ENCODE results near the gene PRELID3B.
"Not testable (repeated sequence)": the region's sequence is repeated elsewhere in the genome, so short reads cannot be mapped to it uniquely, and the experiment has no call there.

Gene PRELID3B

DNA sequence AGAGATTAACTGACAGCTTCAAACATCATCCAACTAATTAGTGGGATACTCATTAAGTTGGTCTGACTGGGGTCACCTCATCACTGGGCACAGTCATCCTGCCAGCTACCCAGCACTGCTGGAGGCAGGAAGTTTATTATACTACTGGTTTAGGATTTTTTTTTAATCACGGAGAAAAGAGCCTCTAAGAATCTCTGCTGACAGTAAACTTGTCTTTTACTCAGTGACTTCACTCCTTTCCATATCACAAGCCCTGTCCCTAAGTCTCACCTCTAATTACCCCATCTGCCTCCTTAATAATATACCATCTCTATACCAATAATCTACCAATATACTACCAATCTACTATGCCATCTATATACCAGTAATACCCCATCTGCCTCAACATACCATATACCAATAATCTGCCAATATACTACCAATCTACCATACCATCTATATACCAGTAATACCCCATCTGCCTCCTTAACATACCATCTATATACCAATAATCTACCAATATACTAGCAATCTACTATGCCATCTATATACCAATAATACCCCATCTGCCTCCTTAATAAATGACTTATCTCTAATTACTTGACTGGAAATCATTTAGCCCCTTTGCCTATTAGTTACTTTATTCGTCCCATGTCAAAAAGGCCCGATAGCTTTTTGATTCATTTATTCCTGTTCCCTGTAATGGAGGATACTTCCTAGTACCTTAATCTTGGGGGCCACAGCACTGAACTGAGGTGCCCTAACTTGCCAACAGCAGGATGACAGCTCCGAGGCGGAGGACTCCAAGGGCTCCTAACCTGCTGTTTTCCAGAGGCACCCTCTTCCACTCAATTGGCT, 15.5 kb downstream of the PRELID3B start:
- no peak for DNase-seq (ENCODE audit: low read depth in 1 of 2, low spot score in 1 of 2)

DNA sequence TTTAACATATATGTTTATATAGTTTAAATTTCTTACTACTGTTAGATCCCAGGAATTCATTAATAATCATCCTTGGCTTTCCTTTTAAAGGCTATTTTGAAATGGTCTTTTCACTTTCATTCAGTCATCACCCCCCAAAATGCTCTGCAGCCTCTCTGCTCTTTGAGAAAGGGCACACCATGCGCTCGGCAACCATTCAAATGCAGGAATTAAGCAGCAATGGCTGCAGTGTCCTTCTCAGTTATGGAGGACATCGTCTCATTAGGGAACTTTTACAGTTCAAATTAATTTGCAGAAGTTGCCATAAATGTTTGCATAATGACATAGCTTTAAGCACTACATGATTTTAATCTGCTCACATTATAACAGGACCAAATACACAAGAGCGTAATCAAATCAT, 17.1 kb downstream of the PRELID3B start:
- no peak for DNase-seq (ENCODE audit: low read depth in 1 of 2, low spot score in 1 of 2)

DNA sequence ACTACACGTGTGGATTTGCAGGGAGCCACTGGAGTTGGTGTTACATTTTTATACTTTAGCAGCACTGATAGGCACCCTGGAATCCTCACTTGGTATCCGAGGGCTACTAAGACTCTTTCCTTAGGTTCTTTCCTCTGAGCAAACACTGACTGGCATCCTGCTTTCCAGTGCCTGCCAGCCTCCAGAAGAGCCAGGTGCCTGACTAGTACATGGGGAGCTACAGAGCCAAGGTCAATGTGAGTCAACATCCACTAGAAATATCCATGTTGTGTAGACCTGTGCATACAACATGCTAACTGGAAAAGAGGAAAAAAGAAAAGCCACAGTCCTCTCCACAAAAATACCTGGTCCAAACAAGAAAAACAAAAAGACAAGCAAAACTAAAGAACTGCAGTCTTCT, 17.5 kb downstream of the PRELID3B start:
- no peak for DNase-seq (ENCODE audit: low read depth in 1 of 2, low spot score in 1 of 2)

DNA sequence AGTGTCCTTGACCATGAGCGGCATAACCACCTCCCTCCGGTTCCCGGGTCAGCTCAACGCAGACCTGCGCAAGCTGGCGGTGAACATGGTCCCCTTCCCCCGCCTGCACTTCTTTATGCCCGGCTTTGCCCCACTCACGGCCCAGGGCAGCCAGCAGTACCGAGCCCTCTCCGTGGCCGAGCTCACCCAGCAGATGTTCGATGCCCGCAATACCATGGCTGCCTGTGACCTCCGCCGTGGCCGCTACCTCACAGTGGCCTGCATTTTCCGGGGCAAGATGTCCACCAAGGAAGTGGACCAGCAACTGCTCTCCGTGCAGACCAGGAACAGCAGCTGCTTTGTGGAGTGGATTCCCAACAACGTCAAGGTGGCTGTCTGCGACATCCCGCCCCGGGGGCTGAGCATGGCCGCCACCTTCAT, 18.5 kb downstream of the PRELID3B start:
- no peak for DNase-seq (ENCODE audit: low read depth in 1 of 2, low spot score in 1 of 2)

DNA sequence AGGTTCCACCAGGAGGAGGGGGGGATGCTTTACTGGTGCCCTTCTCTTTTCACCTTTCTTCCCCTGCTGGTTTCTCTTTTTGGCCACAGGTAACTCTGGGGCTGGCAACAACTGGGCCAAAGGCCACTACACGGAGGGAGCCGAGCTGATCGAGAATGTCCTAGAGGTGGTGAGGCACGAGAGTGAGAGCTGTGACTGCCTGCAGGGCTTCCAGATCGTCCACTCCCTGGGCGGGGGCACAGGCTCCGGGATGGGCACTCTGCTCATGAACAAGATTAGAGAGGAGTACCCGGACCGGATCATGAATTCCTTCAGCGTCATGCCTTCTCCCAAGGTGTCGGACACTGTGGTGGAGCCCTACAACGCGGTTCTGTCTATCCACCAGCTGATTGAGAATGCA, 19.0 kb downstream of the PRELID3B start:
- DNase-seq (ENCODE audit: low read depth in 1 of 2, low spot score in 1 of 2) = no peak

DNA sequence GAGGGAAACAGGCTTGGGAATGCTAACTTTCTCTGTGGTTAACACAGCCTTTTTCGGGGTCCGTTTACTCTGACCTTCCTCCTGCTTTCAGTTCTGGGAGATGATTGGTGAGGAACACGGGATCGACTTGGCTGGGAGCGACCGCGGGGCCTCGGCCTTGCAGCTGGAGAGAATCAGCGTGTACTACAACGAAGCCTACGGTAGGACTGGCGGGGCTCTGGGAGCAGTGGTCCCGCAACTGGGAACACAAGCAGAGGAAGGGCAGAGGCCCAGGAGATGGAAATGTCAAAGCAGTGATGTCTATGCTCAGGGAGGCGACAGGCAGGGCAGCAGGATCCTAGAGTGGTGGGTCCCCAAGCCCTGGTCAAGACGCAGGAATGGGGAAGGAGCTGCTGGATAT, 19.8 kb downstream of the PRELID3B start:
- DNase-seq (ENCODE audit: low read depth in 1 of 2, low spot score in 1 of 2) = no peak

DNA sequence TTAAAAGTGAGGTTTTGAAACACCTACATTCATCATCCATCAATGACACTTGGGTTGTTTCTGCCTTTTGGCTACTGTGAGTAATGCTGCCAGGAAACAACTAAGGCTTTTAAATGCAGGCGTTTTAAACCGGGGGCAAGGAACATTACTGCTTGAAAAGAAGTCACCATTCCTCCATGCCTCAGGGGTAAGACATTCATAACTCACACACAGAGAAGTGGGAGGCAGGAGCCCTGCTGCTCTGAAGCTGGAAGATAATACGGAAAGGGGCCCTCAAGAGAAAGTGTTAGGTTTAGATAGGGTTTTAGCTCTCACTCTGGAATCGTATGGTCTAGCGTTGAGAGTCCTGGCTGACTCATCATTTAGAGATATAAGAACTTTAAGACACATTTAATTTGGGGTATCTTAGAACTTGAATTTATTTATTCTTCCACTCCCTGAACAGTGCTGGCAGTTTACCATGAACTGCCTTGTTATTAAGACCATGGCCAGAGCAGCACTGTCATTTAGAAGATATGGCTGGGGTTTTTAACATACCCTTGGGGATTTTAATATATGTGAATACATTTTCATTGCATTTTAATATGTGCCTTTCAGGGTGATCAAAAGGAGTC, 21.5 kb downstream of the PRELID3B start:
- no peak for DNase-seq (ENCODE audit: low read depth in 1 of 2, low spot score in 1 of 2)

DNA sequence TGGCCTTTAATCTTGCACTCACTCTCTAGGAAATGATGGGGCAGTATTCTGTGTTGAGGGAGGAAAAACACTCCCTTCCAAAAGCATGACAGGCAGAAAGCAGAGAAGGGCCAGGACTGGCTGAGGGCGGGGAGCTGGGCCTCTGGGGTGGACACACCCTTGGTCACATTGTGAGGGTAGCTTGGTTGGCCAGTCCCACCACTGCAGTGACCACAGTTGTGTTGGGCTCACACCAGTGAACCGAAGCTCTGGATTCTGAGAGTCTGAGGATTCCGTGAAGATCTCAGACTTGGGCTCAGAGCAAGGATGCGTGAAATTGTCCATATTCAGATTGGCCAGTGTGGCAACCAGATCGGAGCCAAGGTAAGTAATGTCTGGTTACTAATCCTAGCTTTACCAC, 23.4 kb downstream of the PRELID3B start, which contains the start of gene TUBB1:
TSS of gene TUBB1 (plus strand) at position 213 of the 400 bp plus-strand sequence. CDS start at position 307, 94 bp downstream.
- DNase-seq (ENCODE audit: low read depth in 1 of 2, low spot score in 1 of 2) = no peak

DNA sequence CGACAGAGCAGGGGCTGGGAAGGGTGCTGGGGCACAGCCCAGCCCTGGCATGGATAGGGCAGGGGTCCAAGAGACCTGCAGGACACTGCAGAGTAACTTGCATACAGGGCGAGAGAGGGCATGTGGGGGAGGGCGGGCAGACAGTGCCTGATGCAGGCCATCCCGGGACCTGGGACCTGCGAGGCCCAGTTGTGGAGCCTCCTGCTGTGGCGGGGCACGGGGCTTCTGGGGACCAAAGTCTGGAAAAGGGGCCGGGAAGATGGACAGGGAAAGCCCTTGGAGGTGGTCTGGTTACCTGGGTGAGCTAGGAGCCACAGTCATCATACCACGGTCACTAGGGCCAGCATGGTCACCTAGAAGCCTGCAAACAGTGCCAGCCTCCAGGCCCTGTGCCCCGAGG, 23.8 kb downstream of the PRELID3B start:
- no peak for DNase-seq (ENCODE audit: low read depth in 1 of 2, low spot score in 1 of 2)

DNA sequence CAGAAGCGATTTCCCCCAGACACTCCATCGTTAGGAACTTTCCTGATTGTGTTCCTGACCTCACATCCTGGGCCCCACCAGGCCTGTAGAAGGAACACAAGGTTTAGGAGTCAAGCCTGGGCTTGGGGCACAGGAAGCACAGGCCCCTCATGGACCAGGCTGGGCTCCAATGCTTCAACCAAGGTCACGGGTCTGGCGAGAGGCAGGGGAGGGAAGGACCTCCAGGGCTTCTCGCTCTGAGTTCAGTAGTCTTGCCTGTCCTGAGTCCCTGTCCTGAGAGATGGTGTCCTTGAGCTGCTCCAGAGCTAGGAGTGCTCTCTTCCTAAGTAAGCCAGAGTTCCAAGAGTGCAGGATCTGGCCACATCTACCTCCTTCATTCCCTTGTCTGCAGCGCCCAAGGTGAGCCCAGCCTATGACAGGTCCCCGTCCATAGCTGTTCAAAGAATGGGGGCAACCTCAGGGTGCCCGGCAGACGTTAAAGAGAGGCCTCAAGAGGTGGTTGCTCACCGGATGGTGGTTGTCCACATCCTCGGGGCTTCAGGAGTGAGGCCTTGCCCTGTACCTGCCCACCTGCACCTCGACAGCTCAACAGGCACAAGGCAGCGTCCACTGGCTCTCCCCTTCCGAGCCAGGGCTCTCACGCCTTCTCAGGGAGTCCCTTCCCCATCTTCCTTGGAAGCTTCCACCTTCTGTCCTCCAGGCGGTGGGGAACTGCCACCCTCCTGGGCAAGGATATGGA, 24.9 kb downstream of the PRELID3B start:
- DNase-seq (ENCODE audit: low read depth in 1 of 2, low spot score in 1 of 2) = no peak

DNA sequence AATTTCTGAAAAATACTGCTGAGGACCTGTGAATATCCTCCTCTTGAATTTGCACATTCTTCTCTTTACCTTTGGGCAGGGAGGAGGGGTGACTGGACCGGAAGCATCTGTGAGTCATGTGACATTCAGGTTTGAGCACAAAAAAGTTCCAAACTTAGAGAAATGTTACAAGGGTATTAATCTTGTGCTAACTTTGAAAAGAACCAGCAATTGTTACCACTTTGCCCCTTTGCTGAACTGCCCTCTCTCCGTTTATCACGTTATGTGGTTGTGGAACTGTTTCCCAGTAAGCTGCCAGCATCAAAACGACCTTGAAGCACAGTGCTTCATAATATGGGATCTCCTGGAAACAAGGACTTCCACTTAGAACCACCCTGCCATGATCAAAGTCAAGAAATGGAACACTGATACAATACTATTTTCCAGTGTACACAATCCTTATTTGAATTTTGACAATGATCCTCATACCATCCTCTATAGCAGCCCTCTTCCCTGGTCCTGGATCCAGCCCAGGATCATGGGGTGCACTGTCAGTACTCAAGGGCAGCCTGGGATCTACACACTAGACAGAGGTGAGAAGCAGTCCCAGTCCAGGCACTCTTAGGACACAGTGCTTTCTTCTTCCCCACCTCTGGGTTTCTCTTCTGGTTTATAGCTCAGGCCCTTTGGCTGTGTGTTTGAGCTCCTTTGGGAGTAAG, 25.6 kb downstream of the PRELID3B start:
- no peak for DNase-seq (ENCODE audit: low read depth in 1 of 2, low spot score in 1 of 2)

DNA sequence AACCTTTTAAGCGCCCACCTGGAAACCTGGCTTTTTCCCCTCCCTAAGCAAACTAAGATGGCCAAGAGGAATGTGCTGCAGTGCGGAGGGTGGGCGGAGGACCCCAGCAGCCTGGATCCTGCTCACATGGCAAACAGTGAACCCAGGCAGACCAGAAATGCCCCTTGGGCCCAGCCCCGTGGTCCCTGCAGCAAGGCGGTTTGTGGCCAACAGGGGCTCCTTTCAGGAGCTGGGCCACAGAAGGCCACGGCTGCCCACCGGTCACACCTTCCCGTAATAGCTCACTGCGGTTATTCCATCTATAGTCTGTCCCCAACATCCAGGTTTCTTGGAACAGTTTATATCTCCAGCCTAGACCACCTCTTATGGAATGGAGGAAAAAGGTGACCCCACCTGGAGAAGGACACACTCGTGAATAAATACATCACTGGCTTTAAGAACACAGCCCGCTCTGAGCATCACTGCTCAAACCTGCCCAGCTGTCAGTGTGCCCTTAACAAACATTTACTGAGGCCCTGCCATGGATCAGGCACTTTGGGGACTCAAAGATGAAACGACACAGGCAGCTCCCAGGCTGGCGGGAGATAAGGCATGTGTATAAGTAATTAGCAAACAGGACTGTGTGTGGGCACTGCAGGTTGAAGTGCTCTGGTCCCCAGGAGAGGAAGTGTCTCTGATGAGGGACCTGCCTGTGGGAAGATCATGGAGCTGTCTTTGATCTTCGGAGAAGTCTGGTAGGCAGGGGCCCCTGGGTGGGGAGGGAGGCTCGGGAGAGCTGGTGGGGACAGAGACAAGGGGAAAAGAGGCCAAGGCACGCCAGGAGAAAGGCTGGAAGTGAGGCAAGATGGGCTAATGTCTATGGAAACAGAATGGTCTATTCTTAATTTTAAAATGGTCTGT, 26.5 kb downstream of the PRELID3B start:
- no peak for DNase-seq (ENCODE audit: low read depth in 1 of 2, low spot score in 1 of 2)

DNA sequence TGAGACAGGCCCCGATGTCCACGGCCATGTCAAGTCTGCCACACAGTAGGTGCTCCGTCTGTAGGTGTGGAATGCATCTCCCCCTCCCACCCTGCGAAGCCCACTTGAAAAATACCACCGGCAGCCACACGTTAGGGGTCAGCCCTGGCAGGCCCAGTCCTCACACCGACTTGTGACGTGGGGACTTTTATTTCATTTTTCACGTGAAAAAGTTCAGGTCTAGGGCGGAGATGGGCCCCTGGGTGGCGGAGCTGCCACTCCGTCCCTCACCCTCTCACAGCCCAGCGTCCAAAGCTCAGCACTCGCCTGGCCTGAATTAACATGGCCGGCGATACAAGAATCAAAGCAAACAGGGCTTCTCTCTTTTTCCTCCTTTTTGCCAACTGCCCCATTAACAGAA, 27.2 kb downstream of the PRELID3B start:
- no peak for DNase-seq (ENCODE audit: low read depth in 1 of 2, low spot score in 1 of 2)

DNA sequence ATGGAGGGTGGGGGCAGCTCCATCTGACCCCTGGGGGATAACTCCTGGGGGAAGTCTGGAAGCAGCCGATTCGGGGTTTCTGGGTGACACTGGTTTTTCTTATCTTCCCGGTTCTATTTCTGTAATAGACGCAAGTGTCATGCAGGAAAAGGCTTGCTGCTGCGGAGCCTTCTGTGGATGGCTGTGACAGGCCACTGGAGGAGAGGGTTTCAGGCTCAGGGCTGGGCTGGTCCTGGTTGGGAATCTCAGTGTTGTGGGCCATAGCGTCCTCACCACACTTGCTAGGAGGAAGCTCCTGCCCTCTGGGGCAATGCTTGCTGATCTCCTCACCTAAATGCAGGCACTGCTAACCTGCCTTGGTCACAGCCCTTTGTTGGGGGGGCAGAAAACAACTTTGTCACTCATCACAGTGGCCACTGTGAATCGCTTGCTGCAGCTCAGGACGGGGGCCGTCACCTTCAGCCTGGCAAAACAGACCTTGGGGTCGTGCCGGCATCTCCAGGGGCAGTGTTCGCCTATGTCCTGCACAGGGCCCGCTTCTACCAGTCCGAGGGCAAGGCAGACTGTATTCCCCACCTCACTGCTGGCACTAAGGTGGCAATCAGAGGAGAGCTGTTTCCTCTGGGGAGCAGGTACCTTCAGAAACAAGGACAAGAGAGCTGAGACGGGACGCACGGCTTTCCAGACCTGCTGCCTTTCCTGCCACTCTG, 27.8 kb downstream of the PRELID3B start:
- DNase-seq (ENCODE audit: low read depth in 1 of 2, low spot score in 1 of 2) = no peak

DNA sequence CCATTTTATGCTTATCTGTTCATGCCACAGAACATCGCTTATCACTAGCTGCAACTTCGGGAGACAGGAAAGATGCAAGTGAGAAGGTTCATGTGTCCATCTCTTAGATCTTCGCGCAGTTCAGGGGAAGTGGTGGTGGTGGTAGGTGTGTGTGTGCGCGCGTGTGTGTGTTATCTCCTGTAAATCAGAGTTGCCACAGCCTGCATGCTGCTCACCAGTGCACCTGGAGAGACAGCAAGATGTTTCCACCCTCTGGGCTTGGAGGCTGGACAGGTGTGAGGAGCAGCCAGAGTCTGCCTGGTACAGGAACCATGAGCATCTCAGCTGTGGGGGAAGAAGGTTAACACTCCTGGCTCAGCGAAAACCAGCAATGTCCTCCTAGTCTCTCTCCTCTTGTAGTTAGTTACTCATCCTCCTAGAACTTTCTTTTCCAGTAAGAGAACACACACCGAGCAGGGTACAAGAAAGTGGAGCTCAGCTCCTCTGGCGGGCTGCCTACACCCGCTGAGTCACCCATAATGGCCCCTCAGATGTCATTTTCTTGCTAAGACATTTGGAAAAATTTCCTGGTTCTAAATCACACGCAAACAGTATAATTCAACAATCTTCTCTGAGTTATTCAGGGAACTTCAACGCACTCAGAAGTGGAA, 28.5 kb downstream of the PRELID3B start:
- no peak for DNase-seq (ENCODE audit: low read depth in 1 of 2, low spot score in 1 of 2)

DNA sequence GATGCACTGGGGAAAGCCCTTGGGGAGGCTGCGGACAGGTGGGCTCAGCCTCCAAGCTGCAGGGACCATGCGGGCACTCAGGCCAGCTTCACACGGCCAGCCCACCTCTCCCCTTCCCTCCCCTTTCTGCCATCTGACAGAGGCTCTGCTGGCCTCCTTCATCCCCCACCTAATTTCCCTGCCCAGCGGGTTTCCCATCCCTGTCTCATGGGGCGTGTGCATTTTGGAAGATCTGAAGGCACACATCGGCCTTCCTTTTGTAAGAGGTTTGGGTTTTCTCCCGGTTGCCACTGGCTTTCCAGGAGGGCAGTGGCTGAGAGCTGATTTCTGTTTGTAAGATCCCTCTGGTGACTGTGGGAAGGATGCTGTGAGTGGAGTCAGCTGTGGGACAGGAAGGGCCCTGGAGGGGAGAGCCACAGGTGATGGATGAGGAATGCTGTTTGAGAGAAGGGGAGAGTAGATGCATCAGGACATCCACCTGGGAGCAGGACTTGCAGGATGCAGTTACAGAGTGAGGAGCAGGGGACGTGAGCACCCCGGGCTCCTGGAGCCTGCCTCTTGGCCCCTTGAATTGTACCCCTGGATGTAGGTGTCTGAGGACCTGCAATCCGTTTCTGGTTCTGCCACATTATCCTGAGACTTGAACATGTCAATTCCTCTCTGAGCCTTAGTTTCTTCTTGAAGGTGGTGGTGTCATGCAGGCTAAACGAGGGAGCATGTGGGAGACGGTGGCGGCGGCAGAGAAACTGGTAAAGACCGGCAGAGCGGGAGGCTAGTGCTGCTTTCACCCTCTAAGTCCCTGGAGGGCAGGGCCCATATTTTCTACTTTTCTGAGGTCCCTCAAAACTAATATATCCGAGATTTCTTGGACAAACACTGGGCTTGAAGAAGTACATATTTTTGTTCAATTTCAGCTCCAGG, 29.3 kb downstream of the PRELID3B start:
- no peak for DNase-seq (ENCODE audit: low read depth in 1 of 2, low spot score in 1 of 2)

DNA sequence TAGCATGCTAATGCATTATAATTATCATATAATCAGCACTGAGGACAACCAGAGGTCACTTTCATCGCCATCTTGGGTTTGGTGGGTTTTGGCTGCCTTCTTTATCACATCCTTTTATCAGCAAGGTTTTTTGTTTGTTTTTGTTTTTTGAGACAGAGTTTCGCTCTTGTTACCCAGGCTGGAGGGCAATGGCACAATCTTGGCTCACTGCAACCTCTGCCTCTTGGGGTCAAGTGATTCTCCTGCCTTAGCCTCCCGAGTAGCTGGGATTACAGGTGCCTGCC, 30.8 kb downstream of the PRELID3B start:
- DNase-seq (ENCODE audit: low read depth in 1 of 2, low spot score in 1 of 2) = not testable (repeated sequence)
